ENCODE data around the gene TEC. TPM values are rescaled to one million over a fixed set of nuclear protein-coding genes. Genes with fewer than 3 reads are reported as not detected.

Gene TEC
- polyA plus RNA-seq, 1 of the 3 experiments (the other 2 are of a cell fraction) = 0.85 TPM

- no peaks in the 10 kb centered on the region for H4K20me1 ChIP-seq (ENCODE audit: insufficient read depth)
- WGBS (ENCODE audit: low lambda C conversion rate) = 86% methylated on average over 4 of the region's 4 CpGs
- ChIA-PET CTCF (no interaction called here), POLR2A (no interaction called here)
- DNase-seq = no peak
- no peaks in the 10 kb centered on the region for H3K9me3 ChIP-seq
- no peaks in the 10 kb centered on the region for H3K36me3 ChIP-seq (replicated peaks in 1 of 2; ENCODE audit: control insufficient read depth in 1 of 2, insufficient read depth in 2 of 2, low read length in 1 of 2)
- no peak overlapping the region for H2AFZ ChIP-seq (ENCODE audit: low read depth)
- no peaks in the 10 kb centered on the region for H3K9me2 ChIP-seq
- no peak for TF ChIP-seq NFIC (IDR thresholded peaks at IDR 0.05; ENCODE audit: borderline replicate concordance)
- no peak for TF ChIP-seq USF2 (IDR thresholded peaks at IDR 0.05; ENCODE audit: borderline replicate concordance, low read depth, low read length)
- TF ChIP-seq SIN3A (IDR thresholded peaks at IDR 0.05; ENCODE audit: borderline replicate concordance, low read depth, low read length) = no peak
- no peak overlapping the region for H3K9ac ChIP-seq
- no peaks in the 10 kb centered on the region for H3K79me2 ChIP-seq (ENCODE audit: insufficient read depth)
- peaks cover 2% of the 10 kb centered on the region for H3F3A ChIP-seq (replicated peaks; ENCODE audit: insufficient read depth)
- no peak overlapping the region for H3K4me3 ChIP-seq (ENCODE audit: low read depth in 2 of 2, low read length in 1 of 2)
- no peaks in the 10 kb centered on the region for H3K27me3 ChIP-seq (ENCODE audit: insufficient read depth)
- H3K27ac ChIP-seq (ENCODE audit: low read depth in 2 of 2, low read length in 1 of 2) = no peak overlapping the region
- no peak overlapping the region for H3K4me2 ChIP-seq
- 0 out of 4 replicates have a peak, but pooled peaks cover 0 to 6% of the 10 kb centered on the region in 2 experiments for H3K4me1 ChIP-seq (ENCODE audit: control insufficient read depth in 1 of 2, insufficient read depth in 2 of 2, low read depth in 1 of 2, low read length in 1 of 2)
These were observed 90.7 kb downstream of the TEC start for GRCh38 chr4:48178931-48179330.

- no peak for TF ChIP-seq REST (IDR thresholded peaks at IDR 0.05; ENCODE audit: low read depth, low read length)
- 0 out of 2 replicates have a peak, but pooled peaks have one; percentile 30 for TF ChIP-seq PBX3 (IDR thresholded peaks at IDR 0.05)
- ChIA-PET CTCF (no interaction called here), POLR2A (interaction anchor here (0.6 kb wide), 1 partner anchor 438 kb away, joined by 3 read pairs; no protein-coding TSS in a partner anchor)
- no peaks in the 10 kb centered on the region for H3K9me2 ChIP-seq
- H4K20me1 ChIP-seq (ENCODE audit: insufficient read depth) = no peaks in the 10 kb centered on the region
- H3K36me3 ChIP-seq (replicated peaks in 1 of 2; ENCODE audit: control insufficient read depth in 1 of 2, insufficient read depth in 2 of 2, low read length in 1 of 2) = no peaks in the 10 kb centered on the region
- peaks cover 3 to 11% of the 10 kb centered on the region in 2 experiments; a peak in 1 of 4 replicates for H3K4me1 ChIP-seq (ENCODE audit: control insufficient read depth in 1 of 2, insufficient read depth in 2 of 2, low read depth in 1 of 2, low read length in 1 of 2)
- no peaks in the 10 kb centered on the region for H3K79me2 ChIP-seq (ENCODE audit: insufficient read depth)
- H2AFZ ChIP-seq (ENCODE audit: low read depth) = no peak overlapping the region
- peaks cover 8% of the 10 kb centered on the region for H3F3A ChIP-seq (replicated peaks; ENCODE audit: insufficient read depth)
- H3K9ac ChIP-seq = no peak overlapping the region
- no peaks in the 10 kb centered on the region for H3K27me3 ChIP-seq (ENCODE audit: insufficient read depth)
- no peak for DNase-seq
- H3K4me3 ChIP-seq (ENCODE audit: low read depth in 2 of 2, low read length in 1 of 2) = no peak overlapping the region
- no peak overlapping the region for H3K27ac ChIP-seq (ENCODE audit: low read depth in 2 of 2, low read length in 1 of 2)
- no peak overlapping the region for H3K4me2 ChIP-seq
- no peaks in the 10 kb centered on the region for H3K9me3 ChIP-seq
These were observed 93.8 kb downstream of the TEC start for GRCh38 chr4:48175806-48176205.

Data from SK-N-SH (cell line).